H1 (cell line): ENCODE data around the gene DNAAF3. TPM values are rescaled to one million over a fixed set of nuclear protein-coding genes. Genes with fewer than 3 reads are reported as not detected.
"Not testable (repeated sequence)": the region's sequence is repeated elsewhere in the genome, so short reads cannot be mapped to it uniquely, and the experiment has no call there.

Experiments
- CTCF ChIA-PET: fragments of 300-600 bp; sonication (Branson Sonifier 250); formaldehyde crosslinking; loops from one replicate; lab custom pipeline; 2021; ENCODE audit not compliant: partially characterized antibody; lab: Charles Lee
- POLR2A ChIA-PET: fragments of 300-600 bp; sonication (Branson Sonifier 250); formaldehyde crosslinking; loops from one replicate; lab custom pipeline; 2021; ENCODE audit warnings: inconsistent platforms; ENCODE audit not compliant: partially characterized antibody; lab: Charles Lee
- DNase-seq, 2 experiments: peaks; one replicate each; pipeline versions ENCODE4 v3.0.0 to v3.0.0-alpha.2; 2010 to 2022; ENCODE audit warnings: low spot score in 2 of 2, low read depth in 1 of 2, mixed read lengths in 1 of 2
- FAIRE-seq: peaks from 2 replicates; lab custom pipeline; 2011; peaks lifted over from hg19 to GRCh38; lab: Jason Lieb, UNC
- H2AFZ ChIP-seq: 2 replicates; pipeline ENCODE4 v1.8.1; 2012; ENCODE audit warnings: low read length, inconsistent platforms
- H2AK5ac ChIP-seq: 2 replicates; pipeline ENCODE4 v1.6.1; 2013; ENCODE audit warnings: low read depth, low read length
- H2BK120ac ChIP-seq: replicated peaks from 2 replicates; pipeline ENCODE3; 2013; ENCODE audit warnings: low read depth, low read length, inconsistent platforms
- H2BK12ac ChIP-seq: 2 replicates; pipeline ENCODE4 v1.6.1; 2013; ENCODE audit warnings: low read depth, low read length
- H2BK15ac ChIP-seq: 2 replicates; pipeline ENCODE4 v1.6.1; 2013; ENCODE audit warnings: low read length
- H2BK20ac ChIP-seq: 2 replicates; pipeline ENCODE4 v1.6.1; 2013; ENCODE audit warnings: low read length
- H2BK5ac ChIP-seq: 2 replicates; pipeline ENCODE4 v1.6.1; 2013; ENCODE audit warnings: low read depth, low read length
- H3K14ac ChIP-seq: 2 replicates; pipeline ENCODE4 v1.6.1; 2013; ENCODE audit warnings: inconsistent platforms; ENCODE audit not compliant: insufficient read length
- H3K18ac ChIP-seq: 2 replicates; pipeline ENCODE4 v1.6.1; 2013; ENCODE audit warnings: low read length; ENCODE audit errors: extremely low read depth
- H3K23ac ChIP-seq: 2 replicates; pipeline ENCODE4 v1.6.1; 2013; ENCODE audit warnings: inconsistent platforms; ENCODE audit not compliant: insufficient read length
- H3K23me2 ChIP-seq: 2 replicates; pipeline ENCODE4 v1.6.1; 2013; ENCODE audit warnings: low read depth, low read length
- H3K27ac ChIP-seq: 2 replicates; pipeline ENCODE4 v1.6.1; 2011; ENCODE audit warnings: low read depth, low read length, inconsistent platforms
- H3K27me3 ChIP-seq, 4 experiments: replicated peaks in 1 of 4; 1 replicate in 1 of 4; 2 replicates in 3 of 4; pipeline versions ENCODE4 v1.6.1 to v1.8.1; 2011 to 2013; ENCODE audit warnings: low read length in 3 of 4, mild to moderate bottlenecking in 3 of 4, inconsistent platforms in 2 of 4, mixed read lengths in 2 of 4, moderate library complexity in 1 of 4; ENCODE audit not compliant: control insufficient read depth in 3 of 4, insufficient read depth in 3 of 4; ENCODE audit errors: extremely low read depth in 1 of 4
- H3K36me3 ChIP-seq, 4 experiments: 2 replicates each; pipeline versions ENCODE4 v1.6.1 to v1.8.1; 2011 to 2013; ENCODE audit warnings: mild to moderate bottlenecking in 4 of 4, low read length in 3 of 4, moderate library complexity in 2 of 4, control low read depth in 1 of 4, inconsistent platforms in 1 of 4; ENCODE audit not compliant: insufficient read depth in 4 of 4, control insufficient read depth in 2 of 4
- H3K4ac ChIP-seq: replicated peaks from 2 replicates; pipeline ENCODE3; 2013; ENCODE audit warnings: low read length, low read depth, mixed read lengths, inconsistent platforms; ENCODE audit not compliant: insufficient read length
- H3K4me1 ChIP-seq, 4 experiments: replicated peaks in 1 of 4; 1 replicate in 1 of 4; 2 replicates in 3 of 4; pipeline versions ENCODE4 v1.6.1 to v1.8.1; 2011 to 2013; ENCODE audit warnings: low read length in 3 of 4, inconsistent platforms in 2 of 4, mixed read lengths in 1 of 4; ENCODE audit not compliant: insufficient read depth in 4 of 4, control insufficient read depth in 3 of 4
- H3K4me2 ChIP-seq, 2 experiments: 2 replicates each; pipeline versions ENCODE4 v1.6.1 to v1.8.1; 2011 to 2013; ENCODE audit warnings: low read depth in 2 of 2, low read length in 2 of 2, control low read depth in 1 of 2, inconsistent platforms in 1 of 2, mild to moderate bottlenecking in 1 of 2; ENCODE audit not compliant: insufficient read depth in 1 of 2
- H3K4me3 ChIP-seq, 4 experiments: fragments of 200-600, 300-600 bp in 1 of 4; sonication (generic), shearing (Covaris generic), sonication (Bioruptor Twin) in 1 of 4; 2 replicates each; pipeline versions ENCODE4 v1.5.1 to v1.8.1; 2011 to 2016; ENCODE audit warnings: low read length in 4 of 4, low read depth in 3 of 4, control low read depth in 2 of 4, inconsistent platforms in 2 of 4, mild to moderate bottlenecking in 2 of 4, mixed read lengths in 1 of 4, moderate library complexity in 1 of 4; ENCODE audit not compliant: insufficient read depth in 2 of 4; ENCODE audit errors: extremely low read depth in 1 of 4
- H3K56ac ChIP-seq: replicated peaks from 2 replicates; pipeline ENCODE3; 2013; ENCODE audit warnings: low read depth, mild to moderate bottlenecking, mixed read lengths, low read length, inconsistent platforms; ENCODE audit not compliant: insufficient read length
- H3K79me1 ChIP-seq: 2 replicates; pipeline ENCODE4 v1.6.1; 2013; ENCODE audit warnings: low read depth, low read length, control low read depth
- H3K79me2 ChIP-seq, 2 experiments: 2 replicates each; pipeline versions ENCODE4 v1.6.1 to v1.8.1; 2012 to 2013; ENCODE audit warnings: low read length in 2 of 2, mild to moderate bottlenecking in 2 of 2, inconsistent platforms in 1 of 2; ENCODE audit not compliant: insufficient read depth in 2 of 2, control insufficient read depth in 1 of 2
- H3K9ac ChIP-seq, 4 experiments: replicated peaks in 1 of 4; 1 replicate in 1 of 4; 2 replicates in 3 of 4; pipeline versions ENCODE4 v1.6.1 to v1.8.1; 2011 to 2013; ENCODE audit warnings: low read depth in 3 of 4, low read length in 3 of 4, control low read depth in 2 of 4, mild to moderate bottlenecking in 2 of 4, moderate library complexity in 2 of 4, inconsistent platforms in 1 of 4; ENCODE audit errors: extremely low read depth in 1 of 4
- H3K9me3 ChIP-seq, 2 experiments: 2 replicates each; pipeline versions ENCODE4 v1.6.1 to v1.8.1; 2012 to 2013; ENCODE audit warnings: mild to moderate bottlenecking in 2 of 2, moderate library complexity in 2 of 2, control low read depth in 1 of 2, inconsistent platforms in 1 of 2, low read depth in 1 of 2, low read length in 1 of 2, mixed read lengths in 1 of 2; ENCODE audit not compliant: insufficient read depth in 2 of 2
- H4K20me1 ChIP-seq, 2 experiments: replicated peaks in 1 of 2; 2 replicates each; pipeline versions ENCODE3 to v1.8.1; 2011 to 2013; ENCODE audit warnings: inconsistent platforms in 2 of 2, low read length in 2 of 2, mild to moderate bottlenecking in 1 of 2; ENCODE audit not compliant: insufficient read depth in 2 of 2, control insufficient read depth in 1 of 2
- H4K5ac ChIP-seq: 2 replicates; pipeline ENCODE4 v1.6.1; 2013; ENCODE audit warnings: low read length, low read depth, mixed read lengths, inconsistent platforms; ENCODE audit not compliant: insufficient read length
- H4K8ac ChIP-seq: 2 replicates; pipeline ENCODE4 v1.8.0; 2013; ENCODE audit warnings: mild to moderate bottlenecking, moderate library complexity, low read length, inconsistent platforms; ENCODE audit not compliant: insufficient read depth; ENCODE audit errors: extremely low read depth
- H4K91ac ChIP-seq: replicated peaks from 2 replicates; pipeline ENCODE3; 2013; ENCODE audit warnings: low read length, mixed read lengths, inconsistent platforms; ENCODE audit not compliant: insufficient read length
- WGBS, 2 experiments: shearing (Covaris generic) in 1 of 2; methylation state at CpG; one replicate each; pipeline versions ENCODE4 v1.1.6 to v1.1.7; 2013 to 2015; ENCODE audit warnings: low lambda C conversion rate in 2 of 2, mixed read lengths in 2 of 2, inconsistent platforms in 1 of 2, low coverage in 1 of 2, missing lambda C conversion rate in 1 of 2; ENCODE audit not compliant: insufficient replicate concordance in 2 of 2, insufficient coverage in 1 of 2, insufficient read length in 1 of 2; ENCODE audit errors: extremely low coverage in 1 of 2, missing lambda C conversion rate in 1 of 2; 5-methylcytosine and 5-hydroxymethylcytosine counted together
- polyA plus RNA-seq, 7 experiments: library from polyadenylated mRNA; depleted of rRNA in 3 of 7; stranded (reverse) in 5 of 7; unstranded in 2 of 7; fragments of >200 nt in 5 of 7; fragments of 200-250 nt in 2 of 7; gene quantifications; 1 replicate in 5 of 7; 2 replicates in 1 of 7; 4 replicates in 1 of 7; pipeline versions ENCODE4 v1.2.1 to v1.2.3, GENCODE V29; 2011 to 2013; ENCODE audit warnings: missing spikeins in 2 of 7, mixed read lengths in 2 of 7
- total RNA-seq: library from RNA; stranded (reverse); fragmentation: NEBNext Ultra II Directional; extraction: Animal tissue kit (Norgen Biotek cat#: 25700); gene quantifications from 2 replicates; pipeline ENCODE4 v1.2.1, GENCODE V29; 2021
- TF ChIP-seq, protein P1 (sequence below): IDR thresholded peaks from 2 replicates; pipeline ENCODE4 v1.6.1; 2012; ENCODE audit warnings: inconsistent platforms

Gene DNAAF3
- total and polyA plus RNA-seq, 2 of the 8 experiments (the other 6 are each of a cell fraction or from before 2014, with no cell fraction given) = 5.4 to 8.0 TPM

DNA sequence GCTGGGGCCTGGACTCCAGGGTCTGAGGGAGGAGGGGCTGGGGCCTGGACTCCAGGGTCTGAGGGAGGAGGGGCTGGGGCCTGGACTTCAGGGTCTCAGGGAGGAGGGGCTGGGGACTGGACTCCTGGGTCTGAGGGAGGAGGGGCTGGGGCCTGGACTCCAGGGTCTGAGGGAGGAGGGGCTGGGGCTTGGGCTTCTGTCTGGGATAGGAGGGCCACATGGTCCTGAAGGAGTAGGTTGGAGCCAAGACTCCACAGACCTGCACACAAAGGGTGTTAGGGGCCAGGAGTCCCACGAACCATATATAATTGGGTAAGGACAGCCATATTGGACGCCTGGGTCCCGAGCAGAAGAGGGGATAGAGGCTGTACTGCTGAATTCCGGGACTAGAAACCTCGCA lies 10.6 kb downstream of the DNAAF3 start:
- TF ChIP-seq, protein P1, sequence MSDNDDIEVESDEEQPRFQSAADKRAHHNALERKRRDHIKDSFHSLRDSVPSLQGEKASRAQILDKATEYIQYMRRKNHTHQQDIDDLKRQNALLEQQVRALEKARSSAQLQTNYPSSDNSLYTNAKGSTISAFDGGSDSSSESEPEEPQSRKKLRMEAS = 0 out of 2 replicates have a peak, but pooled peaks have one; percentile 8
- TF ChIP-seq, all 59 proteins: peak for 1; not testable (repeated sequence) for 58
- not testable (repeated sequence) for H2BK120ac ChIP-seq, H2BK20ac ChIP-seq, H3K23ac ChIP-seq, H4K20me1 ChIP-seq, H3K79me1 ChIP-seq, H3K23me2 ChIP-seq, H3K9me3 ChIP-seq, H3K14ac ChIP-seq, DNase-seq, H3K18ac ChIP-seq, H3K4ac ChIP-seq, H4K5ac ChIP-seq, FAIRE-seq, H2BK15ac ChIP-seq, H3K36me3 ChIP-seq, H4K91ac ChIP-seq, H3K79me2 ChIP-seq, H2AFZ ChIP-seq, H3K27ac ChIP-seq, H2AK5ac ChIP-seq, H2BK5ac ChIP-seq, H3K9ac ChIP-seq, H3K27me3 ChIP-seq, H2BK12ac ChIP-seq
- Histone ChIP-seq H3K4me2 (peak overlapping the region; percentile 82 to 94), H3K4me1 (peaks cover 3 to 18% (median 6%) of the 10 kb centered on the region in 4 experiments), H4K8ac (peak overlapping the region; percentile 60), H3K56ac (peak overlapping the region; percentile 49), H3K4me3 (peak overlapping the region; percentile 53 to 67 (median 66))
- POLR2A ChIA-PET = interaction anchor here (0.6 to 3.2 kb wide), 6 partner anchors 9 to 688 kb away, joined by 3 to 19 read pairs (median 4); partner anchors contain the start of gene UBE2S
- WGBS, 2 experiments = 10% methylated on average over 5 of the region's 5 CpGs; no CpG with 5 or more reads in 1 of the 2 experiments
- CTCF ChIA-PET = interaction anchor here (0.9 to 1.3 kb wide), 4 partner anchors 9 to 148 kb away, joined by 3 to 9 read pairs (median 5); no protein-coding TSS in a partner anchor
